NOMO-1 treated with DMSO at 0.1 percent for 48 hours (cell line): ENCODE measurements around the gene NF1.
"Not testable (repeated sequence)": the region's sequence is repeated elsewhere in the genome, so short reads cannot be mapped to it uniquely, and the experiment has no call there.

Experiments
- DNase-seq: peaks from one replicate; lab custom pipeline; 2025; ENCODE audit not compliant: unreplicated experiment; lab: John Stamatoyannopoulos, UW

NF1 gene

GRCh38 chr17:31320241-31320640, 225.5 kb downstream of the NF1 start:
- DNase-seq = no peak

GRCh38 chr17:31320791-31321190, 226.0 kb downstream of the NF1 start:
- DNase-seq = peak; percentile 26

GRCh38 chr17:31321481-31321880, 226.7 kb downstream of the NF1 start, which contains the start of gene EVI2A:
Gene EVI2A, minus strand, starts transcription at chr17:31321622. Its CDS starts 2,609 bp downstream, at chr17:31319013.
- DNase-seq = peak; percentile 97

GRCh38 chr17:31321966-31322365, 227.2 kb downstream of the NF1 start:
- DNase-seq = no peak

GRCh38 chr17:31323551-31323950, 228.8 kb downstream of the NF1 start:
- DNase-seq = no peak

GRCh38 chr17:31327534-31328159, 232.9 kb downstream of the NF1 start:
- DNase-seq = no peak

GRCh38 chr17:31328160-31328535, 233.4 kb downstream of the NF1 start:
- no peak for DNase-seq

GRCh38 chr17:31329221-31329620, 234.4 kb downstream of the NF1 start:
- no peak for DNase-seq

- DNase-seq = peak; percentile 72
Measured at GRCh38 chr17:31339906-31340661, 245.3 kb downstream of the NF1 start.

- not testable (repeated sequence) for DNase-seq
Measured at GRCh38 chr17:31345191-31345747, 250.5 kb downstream of the NF1 start.

- DNase-seq = no peak
Measured at GRCh38 chr17:31349454-31349853, 254.7 kb downstream of the NF1 start.

- no peak for DNase-seq
Measured at GRCh38 chr17:31355935-31356334, 261.2 kb downstream of the NF1 start.

- no peak for DNase-seq
Measured at GRCh38 chr17:31357091-31357490, 262.3 kb downstream of the NF1 start.

- DNase-seq = no peak
Measured at GRCh38 chr17:31357839-31358394, 263.1 kb downstream of the NF1 start.

GRCh38 chr17:31364012-31364411, 269.2 kb downstream of the NF1 start:
- DNase-seq = no peak

GRCh38 chr17:31366088-31366487, 271.3 kb downstream of the NF1 start:
- no peak for DNase-seq

GRCh38 chr17:31369266-31369665, 274.5 kb downstream of the NF1 start:
- DNase-seq = no peak

GRCh38 chr17:31371511-31372097, 276.8 kb downstream of the NF1 start:
- DNase-seq = peak; percentile 2

- peak; percentile 79 for DNase-seq
Measured at GRCh38 chr17:31373150-31374093, 278.6 kb downstream of the NF1 start.

GRCh38 chr17:31374094-31374447, 279.3 kb downstream of the NF1 start:
- peak; percentile 62 for DNase-seq

- DNase-seq = no peak
Measured at GRCh38 chr17:31374503-31374902, 279.7 kb downstream of the NF1 start.
